ENCODE data around the gene CDKN1A. TPM values are rescaled to one million over a fixed set of nuclear protein-coding genes. Genes with fewer than 3 reads are reported as not detected.
"Not testable (repeated sequence)": the region's sequence is repeated elsewhere in the genome, so short reads cannot be mapped to it uniquely, and the experiment has no call there.

Gene CDKN1A
- 562 and 624 TPM in 2 replicates for total RNA-seq

DNA sequence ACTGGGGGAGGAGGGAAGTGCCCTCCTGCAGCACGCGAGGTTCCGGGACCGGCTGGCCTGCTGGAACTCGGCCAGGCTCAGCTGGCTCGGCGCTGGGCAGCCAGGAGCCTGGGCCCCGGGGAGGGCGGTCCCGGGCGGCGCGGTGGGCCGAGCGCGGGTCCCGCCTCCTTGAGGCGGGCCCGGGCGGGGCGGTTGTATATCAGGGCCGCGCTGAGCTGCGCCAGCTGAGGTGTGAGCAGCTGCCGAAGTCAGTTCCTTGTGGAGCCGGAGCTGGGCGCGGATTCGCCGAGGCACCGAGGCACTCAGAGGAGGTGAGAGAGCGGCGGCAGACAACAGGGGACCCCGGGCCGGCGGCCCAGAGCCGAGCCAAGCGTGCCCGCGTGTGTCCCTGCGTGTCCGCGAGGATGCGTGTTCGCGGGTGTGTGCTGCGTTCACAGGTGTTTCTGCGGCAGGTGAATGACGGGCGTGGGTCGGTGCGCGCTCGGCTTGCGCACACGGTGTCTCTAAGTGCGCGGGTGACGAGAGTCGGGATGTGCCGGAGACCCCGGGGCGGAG is at the start of gene CDKN1A:
TSS of gene CDKN1A (plus strand) at position 227 of the 555 bp plus-strand sequence. CDS start 5,388 bp downstream, outside the sequence.
- no peak for DNase-seq (ENCODE audit: extremely low read depth, low read depth, low spot score)

DNA sequence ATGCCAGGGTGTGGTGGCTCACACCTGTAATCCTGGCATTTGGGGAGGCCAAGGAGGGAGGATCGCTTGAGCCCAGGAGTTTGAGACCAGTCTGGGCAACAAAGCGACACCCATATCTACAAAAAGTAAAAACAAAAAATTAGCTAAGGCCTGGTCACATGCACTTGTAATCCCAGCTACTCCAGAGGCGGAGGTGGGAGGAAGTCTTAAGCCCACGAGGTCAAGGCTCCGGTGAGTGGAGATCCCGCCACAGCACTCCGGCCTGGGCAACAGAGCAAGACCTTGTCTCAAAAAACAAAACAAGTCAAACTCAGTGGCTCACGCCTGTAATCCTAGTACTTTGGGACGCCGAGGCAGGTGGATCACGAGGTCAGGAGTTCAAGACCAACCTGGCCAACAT is 48.7 kb upstream of the CDKN1A start:
- DNase-seq (ENCODE audit: extremely low read depth, low read depth, low spot score), result no peak

GRCh38 chr6:36631326-36632011 is 47.0 kb upstream of the CDKN1A start:
- no peak for DNase-seq (ENCODE audit: extremely low read depth, low read depth, low spot score)

DNA sequence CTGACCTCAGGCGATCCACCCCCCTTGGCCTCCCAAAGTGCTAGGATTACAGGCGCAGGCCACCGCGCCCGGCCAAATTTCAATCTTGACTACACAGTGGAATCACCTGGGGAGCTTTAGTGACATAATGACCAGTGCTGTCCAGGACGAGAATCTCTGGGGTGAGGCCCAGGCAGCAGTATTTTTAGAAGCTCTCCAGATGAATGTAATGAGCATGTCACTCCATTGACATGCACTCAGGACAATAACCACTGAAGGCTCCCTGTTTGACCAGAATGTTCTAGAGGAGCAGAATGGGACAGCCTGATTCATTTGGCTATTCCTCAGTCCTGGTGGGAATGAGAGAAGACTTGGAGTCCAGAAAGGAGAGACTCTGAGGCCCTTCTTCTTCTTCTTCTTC is 45.1 kb upstream of the CDKN1A start:
- no peak for DNase-seq (ENCODE audit: extremely low read depth, low read depth, low spot score)

- no peak for DNase-seq (ENCODE audit: extremely low read depth, low read depth, low spot score)
Observed at GRCh38 chr6:36633915-36634314, 44.6 kb upstream of the CDKN1A start.

DNA sequence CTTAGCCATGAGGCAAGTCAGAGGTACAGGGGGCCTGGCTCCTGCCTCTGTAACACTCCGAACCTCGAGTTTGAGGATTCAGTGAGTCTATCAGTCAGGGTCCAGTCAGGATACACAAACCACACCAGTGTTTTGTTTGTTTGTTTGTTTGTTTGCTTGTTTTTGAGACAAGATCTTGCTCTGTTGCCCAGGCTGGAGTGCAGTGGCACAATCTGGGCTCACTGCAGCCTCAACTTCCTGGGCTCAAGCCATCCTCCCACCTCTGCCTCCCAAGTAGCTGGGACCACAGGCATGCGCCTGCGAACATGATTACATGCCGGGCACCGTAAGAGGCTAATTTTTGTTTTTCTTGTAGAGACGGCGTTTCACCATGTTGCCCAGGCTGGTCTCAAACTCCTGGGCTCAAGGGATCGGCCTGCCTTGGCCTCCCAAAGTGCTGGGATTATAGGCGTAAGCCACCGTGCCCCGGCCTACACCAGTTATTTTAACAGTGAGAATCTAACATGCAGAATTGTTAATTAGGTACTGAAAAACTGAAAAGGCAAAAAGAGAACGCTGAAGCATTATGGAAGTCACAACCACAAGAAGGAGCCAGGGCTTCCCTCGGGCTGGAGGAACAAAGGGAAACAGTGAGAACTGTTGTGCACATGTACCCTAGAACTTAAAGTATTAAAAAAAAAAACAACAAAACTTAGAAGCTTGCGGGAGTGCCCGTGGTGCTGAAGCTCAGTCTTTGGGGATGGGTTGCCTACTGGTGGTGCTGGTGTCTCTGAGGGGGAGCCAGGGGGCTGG is 44.0 kb upstream of the CDKN1A start:
- no peak for DNase-seq (ENCODE audit: extremely low read depth, low read depth, low spot score)

DNA sequence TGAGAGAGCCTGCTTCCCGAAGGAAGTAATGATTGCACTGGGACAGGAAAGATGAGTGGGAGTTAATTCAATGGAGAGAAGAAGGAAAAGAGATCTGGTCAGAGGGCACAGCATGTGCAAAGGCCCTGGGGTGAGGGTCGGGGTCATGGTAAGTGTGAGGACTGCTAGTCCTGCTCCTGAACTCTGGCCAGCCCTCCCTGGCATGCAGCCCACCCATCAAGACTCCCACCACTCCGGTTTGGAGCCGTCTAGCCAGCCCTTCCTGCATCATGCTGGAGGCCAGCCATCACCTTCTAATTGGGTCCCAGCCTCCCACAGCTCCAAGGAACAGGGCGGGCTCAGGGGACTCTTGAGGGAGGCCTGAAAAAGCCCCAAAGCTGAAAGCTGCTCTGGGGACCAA is 42.2 kb upstream of the CDKN1A start:
- no peak for DNase-seq (ENCODE audit: extremely low read depth, low read depth, low spot score)

DNA sequence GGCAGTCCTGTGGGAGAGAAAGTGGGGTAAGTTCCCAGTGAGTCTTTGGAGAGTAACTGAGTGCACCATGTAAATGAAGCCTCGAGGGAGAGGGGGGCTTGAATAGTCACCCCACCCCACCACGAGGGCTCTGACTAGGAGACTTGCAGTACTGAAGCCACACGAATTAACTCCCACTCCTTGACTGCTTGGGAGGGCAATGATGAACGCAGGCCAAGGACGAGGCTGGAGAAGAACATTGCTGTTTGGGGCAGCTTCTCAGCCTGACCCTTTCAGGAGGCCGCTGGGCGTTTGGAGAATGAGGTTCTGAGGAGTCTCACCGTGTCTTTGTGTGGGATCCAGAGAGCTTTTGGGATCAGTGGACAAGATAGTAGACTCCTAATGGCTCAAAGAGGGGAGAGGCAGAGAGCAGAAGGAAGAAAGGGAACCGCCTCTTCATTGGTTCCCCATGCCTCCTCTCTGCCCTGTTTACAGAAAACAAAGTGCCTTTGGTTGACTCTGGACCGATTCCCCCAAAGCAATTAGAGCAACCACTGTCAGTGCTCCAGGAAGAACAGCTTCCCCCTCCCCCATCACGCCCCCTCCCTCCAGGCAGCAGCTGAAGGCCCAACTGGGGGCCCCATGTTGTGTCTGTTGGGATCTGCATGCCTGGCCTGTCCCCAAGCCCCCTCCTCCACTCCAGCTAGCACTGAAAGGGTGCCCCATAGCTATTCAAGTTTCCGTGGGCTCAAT is 41.7 kb upstream of the CDKN1A start:
- no peak for DNase-seq (ENCODE audit: extremely low read depth, low read depth, low spot score)

DNA sequence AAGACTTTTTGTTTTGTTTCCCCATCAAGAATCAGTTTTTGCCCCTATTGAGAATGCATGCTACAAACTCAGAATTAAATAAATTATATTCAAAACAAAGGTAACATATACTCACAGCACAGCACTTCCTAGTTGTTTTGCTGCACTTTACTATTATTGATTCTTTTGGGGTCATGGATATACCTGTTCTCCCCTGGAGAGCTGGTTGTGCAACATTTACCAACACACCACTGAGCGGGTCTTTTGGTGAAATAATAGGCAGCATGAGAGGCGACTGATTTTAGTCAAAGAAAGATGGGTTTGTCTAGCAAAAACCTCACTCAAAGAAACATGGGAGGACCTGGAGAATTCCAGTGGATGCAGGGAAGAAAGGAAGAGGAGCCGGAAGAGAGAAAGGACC is 39.9 kb upstream of the CDKN1A start:
- no peak for DNase-seq (ENCODE audit: extremely low read depth, low read depth, low spot score)

DNA sequence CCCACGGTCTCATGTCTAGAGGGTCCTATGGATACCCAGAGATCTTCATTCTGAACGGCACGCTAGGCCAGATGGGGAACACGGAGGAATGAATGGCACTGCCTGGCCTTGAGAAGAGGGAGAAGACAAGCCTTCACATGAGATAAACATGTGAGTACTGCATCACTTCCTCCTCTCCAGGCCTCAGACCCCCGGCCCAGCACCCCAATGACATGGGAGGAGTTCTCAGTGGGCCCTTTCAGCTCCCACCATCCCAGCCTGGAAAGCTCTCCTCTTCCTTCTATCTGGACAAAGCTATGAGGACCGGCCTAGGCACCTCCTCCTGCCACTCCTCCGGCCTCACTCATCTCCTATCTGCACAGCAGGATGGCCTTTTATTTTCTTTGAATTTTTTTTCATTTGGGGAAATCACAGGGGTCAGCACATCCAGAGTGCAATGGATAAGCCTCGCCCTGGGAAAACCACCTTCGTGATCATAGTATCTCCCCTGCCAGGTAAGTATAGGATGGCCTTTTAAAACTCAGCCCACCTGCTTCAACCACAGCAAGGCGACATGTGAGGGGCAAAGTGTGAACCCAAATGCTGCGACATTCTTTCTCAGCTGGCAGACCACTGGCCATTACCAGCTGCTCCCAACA is 39.2 kb upstream of the CDKN1A start:
- no peak for DNase-seq (ENCODE audit: extremely low read depth, low read depth, low spot score)

DNA sequence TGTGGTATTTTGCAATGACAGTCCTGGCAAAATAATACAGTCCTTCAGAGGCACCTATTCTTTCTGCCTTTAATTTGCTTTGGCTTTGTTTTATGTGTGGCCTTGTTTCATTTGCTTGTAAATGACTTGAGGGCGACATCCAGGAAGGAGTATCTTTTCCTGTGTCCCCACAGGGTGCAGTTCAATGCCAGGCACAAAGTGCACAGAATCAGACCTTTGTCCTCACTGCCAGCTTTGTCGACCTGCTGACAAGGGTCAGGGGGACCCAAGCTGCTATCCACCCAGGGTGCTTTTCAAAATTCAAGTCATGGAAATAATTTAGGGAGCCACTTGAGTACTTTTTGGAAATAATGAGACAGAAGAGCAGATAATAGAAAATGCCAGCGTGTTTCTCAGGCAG is 37.0 kb upstream of the CDKN1A start:
- DNase-seq (ENCODE audit: extremely low read depth, low read depth, low spot score), result no peak

- no peak for DNase-seq (ENCODE audit: extremely low read depth, low read depth, low spot score)
Observed at GRCh38 chr6:36642913-36643817, 35.3 kb upstream of the CDKN1A start.

DNA sequence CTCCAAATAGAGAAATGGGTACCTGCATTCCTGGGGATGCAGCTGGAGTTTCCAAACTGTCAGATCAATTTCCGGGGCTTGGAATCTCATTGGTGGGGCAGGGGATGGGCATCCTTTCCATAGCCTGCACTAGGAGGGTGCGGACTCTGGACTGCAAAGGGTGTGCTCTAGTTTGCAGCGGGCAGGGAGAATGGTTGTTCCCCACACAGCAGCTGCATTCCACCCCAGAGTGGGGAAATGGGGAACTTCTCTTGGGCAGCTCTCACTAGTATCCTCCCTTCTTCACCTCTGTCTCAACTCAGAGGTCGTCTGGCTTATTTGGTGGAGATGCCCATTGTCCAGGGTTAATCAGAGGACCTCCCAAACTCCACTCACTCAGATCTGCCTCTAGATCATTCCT is 34.5 kb upstream of the CDKN1A start:
- no peak for DNase-seq (ENCODE audit: extremely low read depth, low read depth, low spot score)

- no peak for DNase-seq (ENCODE audit: extremely low read depth, low read depth, low spot score)
Observed at GRCh38 chr6:36649086-36649485, 29.4 kb upstream of the CDKN1A start.

DNA sequence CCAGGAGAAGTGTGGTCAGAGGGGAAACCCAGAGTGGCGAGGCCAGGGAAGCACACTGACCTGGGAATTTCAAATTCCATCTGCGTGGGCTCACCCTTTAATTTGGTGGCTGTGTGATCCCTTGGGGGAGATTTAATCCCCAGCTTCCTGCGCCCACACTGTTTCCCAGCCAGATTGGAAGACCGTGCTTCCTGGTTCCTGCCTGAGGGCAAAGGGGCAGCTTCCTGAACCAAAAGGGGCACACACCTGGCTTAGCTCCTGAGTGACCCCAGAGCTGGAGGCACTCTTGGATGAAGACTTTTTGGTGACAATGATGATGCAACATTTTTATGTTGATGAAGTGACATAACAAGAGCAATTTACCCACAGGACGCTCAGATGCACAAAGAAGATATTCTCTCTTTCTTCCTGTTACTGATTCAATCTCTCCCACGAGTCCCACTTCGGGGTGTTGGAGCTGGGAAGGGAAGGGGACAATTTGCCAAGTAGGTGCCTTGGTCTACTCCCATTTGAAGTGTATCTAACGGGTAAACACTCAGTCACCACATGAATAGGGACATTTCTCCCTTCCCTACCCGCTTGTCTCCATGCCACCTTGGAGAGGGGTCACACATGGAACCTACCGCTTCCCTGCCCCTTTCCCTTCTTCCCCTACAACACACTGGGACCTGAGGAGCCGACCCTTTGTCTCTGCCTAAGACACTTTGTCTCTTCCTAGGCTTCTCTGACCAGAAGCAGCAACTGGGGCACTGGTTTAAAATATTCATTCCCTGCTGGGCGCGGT is 28.6 kb upstream of the CDKN1A start:
- DNase-seq (ENCODE audit: extremely low read depth, low read depth, low spot score), result no peak

- DNase-seq (ENCODE audit: extremely low read depth, low read depth, low spot score), result no peak
Observed at GRCh38 chr6:36650848-36651478, 27.6 kb upstream of the CDKN1A start.

DNA sequence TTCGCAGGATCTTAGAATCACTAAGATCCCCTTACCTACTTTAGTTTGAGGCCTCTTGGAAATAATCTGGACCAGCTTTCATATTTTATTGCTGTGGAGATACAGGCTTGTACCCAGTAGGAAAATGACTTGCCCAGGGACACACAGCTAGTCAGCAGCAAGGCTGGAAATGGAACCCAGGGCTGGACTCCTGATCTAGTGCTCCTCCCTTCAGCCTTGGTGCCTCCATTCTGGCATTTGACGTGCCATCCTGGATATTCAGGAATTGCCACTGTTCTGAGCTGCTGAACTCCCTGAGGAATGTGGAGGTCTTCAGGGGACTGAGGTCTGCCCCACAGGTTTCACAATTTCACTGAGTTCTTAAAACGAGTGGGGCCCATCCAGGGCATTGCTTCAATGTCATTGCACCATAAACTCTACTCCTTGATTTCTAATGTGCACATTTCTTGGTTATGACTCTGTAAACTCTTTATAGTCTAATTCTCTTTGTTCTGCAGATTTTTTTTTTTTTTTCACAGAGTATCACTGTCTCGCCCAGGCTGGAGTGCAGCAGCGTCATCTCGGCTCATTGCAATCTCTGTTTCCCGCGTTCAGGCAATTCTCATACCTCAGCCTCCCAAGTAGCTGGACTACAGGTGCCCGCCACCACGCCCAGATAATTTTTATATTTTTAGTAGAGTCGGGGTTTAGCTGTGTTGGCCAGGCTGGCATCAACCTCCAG is 26.7 kb upstream of the CDKN1A start:
- no peak for DNase-seq (ENCODE audit: extremely low read depth, low read depth, low spot score)

- DNase-seq (ENCODE audit: extremely low read depth, low read depth, low spot score), result not testable (repeated sequence)
Observed at GRCh38 chr6:36654469-36654868, 24.0 kb upstream of the CDKN1A start.
